SK-N-SH treated with all-trans-retinoic acid at 6 μM for 48 hours (cell line): Measurements from ENCODE around the gene HDAC1.

Experiments
- ATAC-seq: fragments of 200-7000 bp; cut with Tn5 transposase; 3 replicates; pipeline ENCODE4 v1.9.1; 2020; ENCODE audit warnings: mild to moderate bottlenecking, moderate library complexity
- ARNTL ChIP-seq: fragments of 450-650 bp; formaldehyde crosslinking; IDR thresholded peaks from 2 replicates; pipeline ENCODE4 v1.5.0; 2020; ENCODE audit warnings: low read depth, mild to moderate bottlenecking, moderate library complexity, borderline replicate concordance
- BACH2 ChIP-seq: fragments of 250-450 bp; sonication (Bioruptor Pico); IDR thresholded peaks from 2 replicates; pipeline ENCODE4 v1.9.0; 2021; ENCODE audit warnings: mild to moderate bottlenecking, borderline replicate concordance
- CREB5 ChIP-seq: fragments of 250-450 bp; sonication (Bioruptor Pico); IDR thresholded peaks from 2 replicates; pipeline ENCODE4 v1.5.1; 2020; ENCODE audit warnings: low read depth, mild to moderate bottlenecking, moderate library complexity
- CSDC2 ChIP-seq: fragments of 250-450 bp; sonication (Bioruptor Pico); IDR thresholded peaks from 2 replicates; pipeline ENCODE4 v1.5.0; 2020; ENCODE audit warnings: mild to moderate bottlenecking, moderate library complexity
- CSRNP3 ChIP-seq: fragments of 250-450 bp; sonication (Bioruptor Pico); IDR thresholded peaks from 2 replicates; pipeline ENCODE4 v1.5.1; 2021; ENCODE audit warnings: mild to moderate bottlenecking, moderate library complexity
- ESRRG ChIP-seq: fragments of 250-450 bp; sonication (Bioruptor Pico); IDR thresholded peaks from 2 replicates; pipeline ENCODE4 v1.6.1; 2021; ENCODE audit warnings: mild to moderate bottlenecking
- GLIS3 ChIP-seq: fragments of 250-450 bp; sonication (Bioruptor Pico); IDR thresholded peaks from 2 replicates; pipeline ENCODE4 v1.5.0; 2020; ENCODE audit warnings: mild to moderate bottlenecking, moderate library complexity
- ISL1 ChIP-seq: fragments of 250-450 bp; sonication (Bioruptor Pico); IDR thresholded peaks from 2 replicates; pipeline ENCODE4 v2.1.2; 2022; ENCODE audit warnings: mild to moderate bottlenecking, moderate library complexity
- OSR1 ChIP-seq: fragments of 250-450 bp; sonication (Bioruptor Pico); IDR thresholded peaks from 2 replicates; pipeline ENCODE4 v1.8.0; 2022; ENCODE audit warnings: moderate library complexity, mild to moderate bottlenecking, inconsistent platforms
- POU6F1 ChIP-seq: fragments of 250-450 bp; sonication (Bioruptor Pico); IDR thresholded peaks from 2 replicates; pipeline ENCODE4 v1.8.0; 2021; ENCODE audit warnings: low read depth, mild to moderate bottlenecking, moderate library complexity, borderline replicate concordance
- PPARA ChIP-seq: fragments of 250-450 bp; sonication (Bioruptor Pico); IDR thresholded peaks from 2 replicates; pipeline ENCODE4 v1.5.0; 2020; ENCODE audit warnings: mild to moderate bottlenecking, borderline replicate concordance
- RARB ChIP-seq: fragments of 250-450 bp; sonication (Bioruptor Pico); IDR thresholded peaks from 2 replicates; pipeline ENCODE4 v1.8.0; 2021; ENCODE audit warnings: mild to moderate bottlenecking, moderate library complexity
- SNAI2 ChIP-seq: fragments of 250-450 bp; sonication (Bioruptor Pico); IDR thresholded peaks from 2 replicates; pipeline ENCODE4 v1.5.0; 2020; ENCODE audit warnings: mild to moderate bottlenecking, moderate library complexity
- TCF4 ChIP-seq: fragments of 250-450 bp; sonication (Bioruptor Pico); IDR thresholded peaks from 2 replicates; pipeline ENCODE4 v1.8.0; 2021; ENCODE audit warnings: mild to moderate bottlenecking, moderate library complexity, borderline replicate concordance
- TOX ChIP-seq: fragments of 250-450 bp; sonication (Bioruptor Pico); IDR thresholded peaks from 2 replicates; pipeline ENCODE4 v1.8.0; 2021; ENCODE audit warnings: mild to moderate bottlenecking, moderate library complexity, borderline replicate concordance
- TSHZ2 ChIP-seq: fragments of 250-450 bp; sonication (Bioruptor Pico); IDR thresholded peaks from 2 replicates; pipeline ENCODE4 v1.5.0; 2020; ENCODE audit warnings: mild to moderate bottlenecking, moderate library complexity
- ZC3H10 ChIP-seq: fragments of 250-450 bp; sonication (Bioruptor Pico); IDR thresholded peaks from 2 replicates; pipeline ENCODE4 v1.5.1; 2021; ENCODE audit warnings: mild to moderate bottlenecking, moderate library complexity
- ZFP3 ChIP-seq: fragments of 250-450 bp; sonication (Bioruptor Pico); IDR thresholded peaks from 2 replicates; pipeline ENCODE4 v1.5.0; 2020; ENCODE audit warnings: mild to moderate bottlenecking, moderate library complexity
- ZFP30 ChIP-seq: fragments of 450-650 bp; formaldehyde crosslinking; IDR thresholded peaks from 2 replicates; pipeline ENCODE4 v1.5.0; 2022; ENCODE audit warnings: mild to moderate bottlenecking, moderate library complexity
- ZNF565 ChIP-seq: fragments of 450-650 bp; formaldehyde crosslinking; conservative IDR thresholded peaks from 2 replicates; pipeline ENCODE4 v1.5.0; 2020; ENCODE audit warnings: low read depth, mild to moderate bottlenecking, moderate library complexity
- ZNF70 ChIP-seq: fragments of 450-650 bp; formaldehyde crosslinking; IDR thresholded peaks from 2 replicates; pipeline ENCODE4 v1.5.0; 2020; ENCODE audit warnings: mild to moderate bottlenecking, moderate library complexity
- ZNF8 ChIP-seq: fragments of 450-650 bp; formaldehyde crosslinking; IDR thresholded peaks from 2 replicates; pipeline ENCODE4 v1.5.0; 2020; ENCODE audit warnings: mild to moderate bottlenecking, moderate library complexity

The HDAC1 gene

GRCh38 chr1:32263744-32264143 is 28.1 kb upstream of the HDAC1 start:
- no peak for ATAC-seq
- no peak for TF ChIP-seq GLIS3 (CRISPR knock-in tag)
- TF ChIP-seq CREB5 (CRISPR knock-in tag) = no peak
- TF ChIP-seq CSDC2 (CRISPR knock-in tag) = no peak
- no peak for TF ChIP-seq ARNTL (CRISPR knock-in tag)

- ATAC-seq = no peak
- TF ChIP-seq ZNF8 (CRISPR knock-in tag) = no peak
Observed at GRCh38 chr1:32265846-32266245, 26.0 kb upstream of the HDAC1 start.

- peak; percentile 54 for ATAC-seq
- TF ChIP-seq CREB5 (CRISPR knock-in tag) = 0 out of 2 replicates have a peak, but pooled peaks have one; percentile 20
- TF ChIP-seq CSRNP3 = no peak
- 0 out of 2 replicates have a peak, but pooled peaks have one; percentile 21 for TF ChIP-seq ISL1 (CRISPR knock-in tag)
- TF ChIP-seq POU6F1 (CRISPR knock-in tag) = no peak
Observed at GRCh38 chr1:32266921-32267591, 24.8 kb upstream of the HDAC1 start.

GRCh38 chr1:32269744-32270143 is 22.1 kb upstream of the HDAC1 start:
- TF ChIP-seq SNAI2 (CRISPR knock-in tag) (no peak), PPARA (CRISPR knock-in tag) (no peak), CSDC2 (CRISPR knock-in tag) (no peak), TCF4 (CRISPR knock-in tag) (no peak), ZNF70 (no peak), ZC3H10 (CRISPR knock-in tag) (no peak), CSRNP3 (no peak), RARB (no peak), OSR1 (CRISPR knock-in tag) (no peak), ARNTL (CRISPR knock-in tag) (no peak), ZFP30 (CRISPR knock-in tag) (no peak), BACH2 (CRISPR knock-in tag) (no peak), TOX (no peak), ZNF565 (CRISPR knock-in tag) (no peak), ESRRG (CRISPR knock-in tag) (no peak), TSHZ2 (CRISPR knock-in tag) (no peak), POU6F1 (CRISPR knock-in tag) (no peak), GLIS3 (CRISPR knock-in tag) (no peak), ZNF8 (CRISPR knock-in tag) (no peak), ZFP3 (CRISPR knock-in tag) (no peak)

More at GRCh38 chr1:32269744-32270143, 22.1 kb upstream of the HDAC1 start:
- ATAC-seq = no peak
